Stimulated activated CD4-positive, alpha-beta T cell treated with anti-CD3 and anti-CD28 coated beads, Interleukin-15, amount 100 ng/mL, for 1 hour (primary cell): ENCODE measurements around the gene GSG1.

ENCODE experiments used
- DNase-seq, 2 donors: peaks; one replicate each; pipeline ENCODE4 v3.0.0-alpha.2; 2020; ENCODE audit warnings: low read depth in 1 of 2, low spot score in 1 of 2

Gene GSG1

GRCh38 chr12:13120413-13120812, 16.9 kb upstream of the GSG1 start:
- no peak for DNase-seq

GRCh38 chr12:13119826-13120225, 16.4 kb upstream of the GSG1 start:
- DNase-seq = no peak

DNA sequence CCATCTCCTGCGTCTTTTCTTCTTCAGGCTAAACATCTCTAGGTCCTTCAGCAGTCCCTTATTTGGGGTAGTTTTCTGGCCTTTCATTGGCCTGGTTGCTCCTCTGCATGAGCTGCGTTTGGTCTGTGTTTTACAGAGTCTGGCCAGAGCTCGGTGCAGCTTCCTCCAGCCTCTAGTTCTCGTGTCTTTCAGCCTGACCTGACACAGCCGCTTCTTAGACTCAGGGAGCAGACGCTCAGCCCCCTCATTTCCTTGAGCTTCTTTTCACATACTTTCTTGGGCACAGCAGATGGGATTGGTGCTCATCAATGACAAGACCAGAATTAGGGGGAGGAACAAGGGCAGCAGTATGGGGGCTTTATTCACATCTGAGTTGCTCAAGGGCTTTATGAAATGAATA, 13.6 kb upstream of the GSG1 start:
- DNase-seq = no peak

- no peak for DNase-seq
Measured at GRCh38 chr12:13116259-13116658, 12.8 kb upstream of the GSG1 start.

GRCh38 chr12:13114251-13115052, 11.0 kb upstream of the GSG1 start:
- DNase-seq = no peak

- DNase-seq = no peak
Measured at GRCh38 chr12:13112968-13113367, 9.5 kb upstream of the GSG1 start.

DNA sequence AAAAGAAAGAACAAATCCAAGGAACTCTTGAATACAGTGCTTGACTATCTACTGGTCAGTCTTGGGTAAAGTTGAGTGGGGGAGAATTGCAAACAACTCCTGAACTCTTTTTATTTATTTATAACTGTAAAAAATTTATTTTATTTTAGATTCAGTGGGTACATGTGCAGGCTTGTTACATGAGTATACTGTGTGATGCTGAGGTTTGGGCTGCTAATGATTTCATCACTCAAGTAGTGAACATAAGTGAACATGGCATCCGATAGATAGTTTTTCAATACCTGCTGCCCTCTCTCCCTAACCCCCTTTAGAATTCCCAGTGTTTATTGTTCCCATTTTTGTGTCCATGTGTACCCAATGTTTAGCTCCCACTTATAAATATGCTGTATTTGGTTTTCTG, 3.2 kb upstream of the GSG1 start:
- no peak for DNase-seq

- DNase-seq = no peak
Measured at GRCh38 chr12:13105781-13106180, 2.3 kb upstream of the GSG1 start.

GRCh38 chr12:13104409-13104808, 942 bp upstream of the GSG1 start:
- DNase-seq = no peak

GRCh38 chr12:13102461-13103195, 839 bp downstream of the GSG1 start:
- DNase-seq = no peak

GRCh38 chr12:13101821-13102375, 1.6 kb downstream of the GSG1 start:
- no peak for DNase-seq

GRCh38 chr12:13100882-13101769, 2.3 kb downstream of the GSG1 start:
- DNase-seq = peak; percentile 78 to 89

DNA sequence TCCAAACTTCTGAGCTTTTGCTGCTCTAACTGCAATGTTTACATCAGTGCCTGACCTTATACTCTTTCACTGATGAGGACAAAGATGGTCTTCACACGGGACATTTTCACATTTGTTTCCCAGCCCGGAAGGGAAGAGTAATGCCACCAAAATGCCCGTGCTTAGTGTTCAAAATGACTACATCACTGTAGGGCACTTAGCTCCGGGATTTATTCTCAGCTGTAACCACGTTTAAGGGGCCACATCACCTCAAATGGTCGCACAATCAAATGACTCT, 2.9 kb downstream of the GSG1 start:
- no peak for DNase-seq

DNA sequence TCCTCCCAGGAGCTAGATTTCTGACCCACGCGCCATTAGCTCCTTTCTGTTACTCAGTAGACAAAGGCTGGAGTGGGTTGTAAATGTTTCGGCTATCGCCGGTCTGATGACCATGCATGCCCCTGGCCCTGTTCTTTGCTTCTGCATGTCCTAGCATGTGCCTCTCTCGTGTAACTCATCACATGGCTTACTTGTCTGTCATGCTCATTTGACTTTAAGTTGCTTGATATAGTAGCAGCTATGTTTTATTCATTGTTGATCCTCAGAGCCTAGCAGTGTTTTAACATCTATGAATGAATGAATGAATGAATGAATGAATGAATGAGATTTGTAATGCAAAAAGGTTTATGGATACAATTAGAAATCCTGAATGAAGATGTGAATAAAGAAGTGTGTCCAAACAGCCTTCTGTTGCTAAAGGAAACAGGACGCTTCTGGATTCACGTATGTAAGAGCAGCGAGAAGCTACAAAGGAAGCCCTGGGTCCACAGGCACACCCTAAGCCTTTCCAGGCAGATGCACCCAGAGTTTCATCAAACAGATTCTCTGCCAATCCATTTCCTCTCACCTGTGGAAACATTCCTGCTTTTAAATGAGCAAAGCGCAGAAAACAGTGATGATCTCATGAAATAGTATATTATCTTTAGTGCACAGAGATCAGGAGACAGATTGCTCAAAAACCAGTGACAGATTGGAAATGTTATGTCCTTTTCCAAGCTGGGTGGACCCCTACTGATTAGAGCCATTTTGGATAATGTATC, 3.4 kb downstream of the GSG1 start:
- DNase-seq = no peak

DNA sequence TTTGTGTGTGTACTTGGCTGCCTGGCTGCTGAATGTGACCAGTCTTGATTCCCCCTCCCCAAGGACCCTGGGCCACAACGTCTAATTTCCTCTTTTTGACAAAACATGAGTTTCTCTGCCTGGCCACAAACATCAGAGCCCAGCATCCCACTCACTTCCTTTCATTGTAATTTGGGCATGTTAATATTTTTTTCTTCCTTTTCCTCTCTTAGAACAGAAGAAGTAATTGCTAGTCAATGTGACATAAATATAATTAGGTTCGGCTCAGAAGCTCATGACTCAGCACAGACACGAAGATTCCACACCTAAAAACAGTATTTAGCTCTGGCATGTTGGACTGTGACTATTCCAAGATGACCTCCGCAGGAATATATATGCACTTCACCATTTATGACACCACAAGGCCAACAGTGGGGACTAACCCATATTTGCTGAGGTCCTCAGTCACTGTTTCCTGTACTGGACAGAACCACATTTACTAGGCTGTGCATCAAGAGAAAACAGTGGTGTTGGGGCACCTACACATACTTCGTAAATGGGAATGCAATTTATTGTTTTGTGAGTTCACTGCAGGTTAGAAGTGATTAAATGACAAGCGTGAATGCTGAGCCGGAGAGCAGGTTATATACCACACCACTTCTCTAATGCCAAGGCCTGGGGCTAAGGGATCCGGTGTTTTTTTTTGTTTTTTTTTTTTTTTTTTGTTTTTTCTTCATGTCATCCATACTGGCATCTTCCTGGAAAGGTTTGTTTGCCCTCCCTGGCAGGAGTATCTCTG, 4.2 kb downstream of the GSG1 start:
- no peak for DNase-seq

DNA sequence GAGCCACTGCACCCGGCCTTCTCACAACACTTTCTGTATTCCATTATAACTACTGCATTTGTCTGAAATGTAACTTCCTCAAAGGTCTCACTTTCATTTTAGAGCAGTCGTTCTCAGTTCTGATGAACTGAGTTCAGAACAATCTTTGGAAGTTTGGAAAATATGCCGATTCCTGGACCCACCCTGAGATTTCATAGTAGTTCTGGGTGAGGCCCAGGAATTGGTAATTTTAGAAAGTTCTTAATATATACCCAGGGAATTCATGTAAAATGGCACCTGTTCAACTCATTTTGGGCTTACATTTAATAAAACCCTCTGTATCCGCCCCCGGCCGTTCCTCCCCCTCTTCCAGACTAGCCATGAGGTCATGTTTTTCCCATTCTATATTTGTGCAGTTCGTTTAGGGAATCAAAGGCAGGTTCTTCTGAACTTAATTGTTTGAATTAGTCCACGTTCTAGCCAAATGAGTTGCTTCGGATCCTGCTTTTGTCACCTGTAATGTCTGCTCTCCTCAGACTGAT, 5.9 kb downstream of the GSG1 start:
- no peak for DNase-seq

GRCh38 chr12:13095266-13095995, 8.0 kb downstream of the GSG1 start:
- DNase-seq = no peak

GRCh38 chr12:13094367-13094766, 9.1 kb downstream of the GSG1 start:
- no peak for DNase-seq

GRCh38 chr12:13093848-13094220, 9.6 kb downstream of the GSG1 start:
- no peak for DNase-seq
